ENCODE measurements around the gene LRRN4. TPM values are rescaled to one million over a fixed set of nuclear protein-coding genes. Genes with fewer than 3 reads are reported as not detected.
"Not testable (repeated sequence)": the region's sequence is repeated elsewhere in the genome, so short reads cannot be mapped to it uniquely, and the experiment has no call there.

The LRRN4 gene
- total RNA-seq, 4 donors from 2014 or later = 0.73 to 1.2 TPM; not detected in 2

GRCh38 chr20:6055981-6056569, 2.2 kb upstream of the LRRN4 start:
- intact Hi-C loops (cut with DNase I; ENCODE audit: low total_unique reads) = no loop called here
- peaks cover 0 to 5% of the 10 kb centered on the region in 2 donors for H3K27me3 ChIP-seq
- H3K36me3 ChIP-seq = no peaks in the 10 kb centered on the region
- no peaks in the 10 kb centered on the region for H3K9me3 ChIP-seq
- no peak overlapping the region for H3K27ac ChIP-seq
- TF ChIP-seq CTCF (IDR thresholded peaks at IDR 0.05) (no peak), POLR2A (IDR thresholded peaks at IDR 0.05) (no peak)
- DNase-seq = no peak
- no peak overlapping the region for H3K4me3 ChIP-seq
- peaks cover 0 to 6% of the 10 kb centered on the region in 2 donors for H3K4me1 ChIP-seq

DNA sequence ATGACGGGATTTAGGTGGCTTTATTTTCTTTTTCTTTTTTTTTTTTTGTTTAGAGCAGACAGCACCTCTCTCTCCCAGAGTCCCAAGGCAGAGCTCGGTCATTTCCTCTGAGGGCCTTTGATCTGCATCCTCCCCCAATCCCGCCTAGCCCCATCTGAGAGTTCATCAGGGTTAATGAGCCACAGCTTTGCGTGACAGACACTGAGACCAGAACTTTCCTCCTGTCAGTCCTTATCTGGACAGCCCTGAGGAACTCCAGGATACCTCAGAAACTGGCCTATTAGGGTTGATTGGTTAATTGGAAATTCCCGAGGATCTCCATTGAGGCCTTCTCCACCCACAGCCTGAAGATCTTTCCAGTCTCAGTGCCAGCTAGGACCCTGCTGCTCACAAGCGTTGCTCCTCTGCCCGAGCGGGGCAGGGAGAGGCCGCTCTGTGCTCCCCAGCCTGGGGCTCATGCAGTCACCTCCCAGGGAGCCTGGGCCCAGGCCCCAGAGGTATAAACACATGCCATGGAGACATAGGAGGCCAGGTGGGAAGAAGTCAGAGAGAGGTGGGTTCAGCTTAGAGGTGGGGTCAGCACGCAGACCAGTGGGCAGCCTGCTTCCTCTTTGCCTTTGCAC, 1.4 kb upstream of the LRRN4 start:
- H3K36me3 ChIP-seq = no peaks in the 10 kb centered on the region
- TF ChIP-seq POLR2A (IDR thresholded peaks at IDR 0.05) = no peak
- TF ChIP-seq CTCF (IDR thresholded peaks at IDR 0.05) = no peak
- H3K4me3 ChIP-seq = no peak overlapping the region
- peaks cover 0 to 5% of the 10 kb centered on the region in 2 donors for H3K27me3 ChIP-seq
- no peak for DNase-seq
- no peak overlapping the region for H3K27ac ChIP-seq
- no peaks in the 10 kb centered on the region for H3K9me3 ChIP-seq
- peaks cover 0 to 6% of the 10 kb centered on the region in 2 donors for H3K4me1 ChIP-seq
- intact Hi-C loops (cut with DNase I; ENCODE audit: low total_unique reads) = no loop called here

DNA sequence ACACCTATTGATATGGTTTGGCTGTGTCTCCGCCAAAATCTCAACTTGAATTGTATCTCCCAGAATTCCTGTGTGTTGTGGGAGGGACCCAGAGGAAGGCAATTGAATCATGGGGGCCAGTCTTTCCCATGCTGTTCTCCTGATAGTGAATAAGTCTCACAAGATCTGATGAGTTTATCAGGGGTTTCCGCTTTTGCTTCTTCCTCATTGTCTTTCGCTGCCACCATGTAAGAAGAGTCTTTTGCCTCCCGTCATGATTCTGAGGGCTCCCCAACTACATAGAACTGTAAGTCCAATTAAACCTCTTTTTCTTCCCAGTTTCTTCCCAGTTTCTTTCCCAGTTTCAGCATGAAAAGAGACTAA, 810 bp upstream of the LRRN4 start:
- H3K4me1 ChIP-seq; H3K27ac ChIP-seq; H3K36me3 ChIP-seq; intact Hi-C loops (cut with DNase I; ENCODE audit: low total_unique reads); H3K4me3 ChIP-seq; DNase-seq; H3K9me3 ChIP-seq; H3K27me3 ChIP-seq: not testable (repeated sequence)

GRCh38 chr20:6053064-6053775, 640 bp downstream of the LRRN4 start:
- no peak overlapping the region for H3K27ac ChIP-seq
- H3K9me3 ChIP-seq = no peaks in the 10 kb centered on the region
- intact Hi-C loops (cut with DNase I; ENCODE audit: low total_unique reads) = no loop called here
- peaks cover 0 to 6% of the 10 kb centered on the region in 2 donors for H3K4me1 ChIP-seq
- no peak for DNase-seq
- no peaks in the 10 kb centered on the region for H3K36me3 ChIP-seq
- no peak overlapping the region for H3K4me3 ChIP-seq
- TF ChIP-seq POLR2A (IDR thresholded peaks at IDR 0.05) = no peak
- no peak for TF ChIP-seq CTCF (IDR thresholded peaks at IDR 0.05)
- H3K27me3 ChIP-seq = peaks cover 0 to 5% of the 10 kb centered on the region in 2 donors

GRCh38 chr20:6051505-6051904, 2.4 kb downstream of the LRRN4 start:
- Histone ChIP-seq H3K36me3 (no peaks in the 10 kb centered on the region), H3K9me3 (no peaks in the 10 kb centered on the region), H3K27me3 (peaks cover 0 to 5% of the 10 kb centered on the region in 2 donors), H3K4me1 (peaks cover 0 to 6% of the 10 kb centered on the region in 2 donors), H3K4me3 (no peak overlapping the region), H3K27ac (no peak overlapping the region)
- DNase-seq = no peak
- intact Hi-C loops (cut with DNase I; ENCODE audit: low total_unique reads) = no loop called here
- TF ChIP-seq CTCF (IDR thresholded peaks at IDR 0.05) (no peak), POLR2A (IDR thresholded peaks at IDR 0.05) (no peak)
